ENCODE data around the gene KCNIP4. TPM values are rescaled to one million over a fixed set of nuclear protein-coding genes. Genes with fewer than 3 reads are reported as not detected.

Gene KCNIP4
- total and polyA plus RNA-seq, 2 donors (not counting 1 experiment from before 2014, with no cell fraction given) = not detected

DNA sequence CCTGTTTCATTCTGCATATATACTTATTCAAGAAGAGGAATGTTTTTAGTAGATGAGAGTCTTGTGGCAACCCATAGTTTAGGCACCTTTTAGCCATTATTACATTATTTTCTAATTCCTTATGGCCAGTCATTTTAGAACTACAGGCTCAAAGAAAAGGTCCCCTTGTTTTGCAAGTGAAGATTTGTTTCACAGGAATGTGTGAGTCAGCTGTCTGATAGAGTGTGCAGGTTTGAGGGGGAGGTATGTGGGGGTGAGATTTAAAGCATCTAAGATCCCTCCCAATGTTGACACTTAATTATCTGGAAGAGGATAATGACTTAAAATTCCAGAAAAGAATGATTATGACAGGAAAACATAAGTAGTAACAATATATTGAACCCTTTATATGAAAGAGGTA lies 495.6 kb downstream of the KCNIP4 start:
- Histone ChIP-seq H2AFZ (ENCODE audit: insufficient read depth, low read depth, low read length, poor library complexity, severe bottlenecking) (no peak overlapping the region), H3K27me3 (replicated peaks in 1 of 4; ENCODE audit: control extremely low read depth in 1 of 4, control insufficient read depth in 3 of 4, insufficient read depth in 4 of 4, low read length in 3 of 4) (no peaks in the 10 kb centered on the region), H3K79me2 (ENCODE audit: control insufficient read depth, insufficient read depth, low read length) (no peaks in the 10 kb centered on the region), H3K9me3 (ENCODE audit: control extremely low read depth in 1 of 3, control insufficient read depth in 2 of 3, insufficient read depth in 1 of 3, low read length in 2 of 3) (no peaks in the 10 kb centered on the region), H3K4me3 (ENCODE audit: control extremely low read depth in 1 of 5, extremely low read depth in 1 of 5, insufficient read depth in 1 of 5, low read depth in 2 of 5, low read length in 4 of 5) (no peak overlapping the region), H4K20me1 (ENCODE audit: control insufficient read depth, insufficient read depth, low read length, poor library complexity, severe bottlenecking) (no peaks in the 10 kb centered on the region), H3K27ac (ENCODE audit: low read length in 2 of 2) (no peak overlapping the region), H3K4me1 (ENCODE audit: control insufficient read depth in 2 of 2, insufficient read depth in 2 of 2, low read length in 2 of 2) (no peaks in the 10 kb centered on the region), H3K4me2 (replicated peaks; ENCODE audit: low read depth, low read length, poor library complexity, severe bottlenecking) (no peak overlapping the region), H3K36me3 (replicated peaks in 1 of 2; ENCODE audit: control extremely low read depth in 1 of 2, control insufficient read depth in 1 of 2, extremely low read depth in 1 of 2, insufficient read depth in 2 of 2, low read length in 1 of 2) (no peaks in the 10 kb centered on the region), H3K9ac (ENCODE audit: low read length) (no peak overlapping the region)
- Mint-ChIP-seq H3K4me3 (no peak overlapping the region), H3K9me3 (ENCODE audit: insufficient read depth) (no peaks in the 10 kb centered on the region), H3K27ac (no peak overlapping the region), H3K4me1 (no peaks in the 10 kb centered on the region), H3K27me3 (no peaks in the 10 kb centered on the region)
- intact Hi-C loops (cut with micrococcal nuclease) = no loop called here
- ATAC-seq (ENCODE audit: low read depth) (no peak), DNase-seq (no peak)
- ChIA-PET POLR2A (no interaction called here), CTCF (no interaction called here)
- TF ChIP-seq, protein P1, sequence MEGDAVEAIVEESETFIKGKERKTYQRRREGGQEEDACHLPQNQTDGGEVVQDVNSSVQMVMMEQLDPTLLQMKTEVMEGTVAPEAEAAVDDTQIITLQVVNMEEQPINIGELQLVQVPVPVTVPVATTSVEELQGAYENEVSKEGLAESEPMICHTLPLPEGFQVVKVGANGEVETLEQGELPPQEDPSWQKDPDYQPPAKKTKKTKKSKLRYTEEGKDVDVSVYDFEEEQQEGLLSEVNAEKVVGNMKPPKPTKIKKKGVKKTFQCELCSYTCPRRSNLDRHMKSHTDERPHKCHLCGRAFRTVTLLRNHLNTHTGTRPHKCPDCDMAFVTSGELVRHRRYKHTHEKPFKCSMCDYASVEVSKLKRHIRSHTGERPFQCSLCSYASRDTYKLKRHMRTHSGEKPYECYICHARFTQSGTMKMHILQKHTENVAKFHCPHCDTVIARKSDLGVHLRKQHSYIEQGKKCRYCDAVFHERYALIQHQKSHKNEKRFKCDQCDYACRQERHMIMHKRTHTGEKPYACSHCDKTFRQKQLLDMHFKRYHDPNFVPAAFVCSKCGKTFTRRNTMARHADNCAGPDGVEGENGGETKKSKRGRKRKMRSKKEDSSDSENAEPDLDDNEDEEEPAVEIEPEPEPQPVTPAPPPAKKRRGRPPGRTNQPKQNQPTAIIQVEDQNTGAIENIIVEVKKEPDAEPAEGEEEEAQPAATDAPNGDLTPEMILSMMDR (IDR thresholded peaks at IDR 0.05) = no peak
- no peak for TF ChIP-seq EZH2 (IDR thresholded peaks at IDR 0.05; ENCODE audit: borderline replicate concordance, insufficient read depth, low read depth, low read length, poor library complexity, severe bottlenecking)

DNA sequence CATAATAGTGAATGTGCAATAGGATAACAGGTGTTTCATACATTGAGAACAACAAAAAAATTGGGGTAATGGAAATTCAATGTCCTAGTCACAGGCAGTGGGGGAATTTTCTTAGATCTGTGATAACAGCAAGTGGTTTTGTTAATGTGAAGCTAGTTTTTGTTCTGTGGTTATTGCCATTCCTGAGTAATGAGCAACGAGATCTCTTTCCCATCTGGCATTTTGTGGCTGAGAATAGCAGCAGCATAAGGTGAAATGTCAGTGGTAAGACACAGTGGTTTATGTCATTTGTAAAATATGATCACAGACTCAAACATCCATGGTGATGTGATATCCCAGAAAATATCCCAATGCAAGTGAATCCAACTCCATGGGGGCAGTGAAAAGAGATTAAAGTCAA lies 497.5 kb downstream of the KCNIP4 start:
- no peaks in the 10 kb centered on the region for H3K4me1 Mint-ChIP-seq
- no peak for DNase-seq
- no peaks in the 10 kb centered on the region for H3K27me3 ChIP-seq (replicated peaks in 1 of 4; ENCODE audit: control extremely low read depth in 1 of 4, control insufficient read depth in 3 of 4, insufficient read depth in 4 of 4, low read length in 3 of 4)

More for the DNA sequence above, 497.5 kb downstream of the KCNIP4 start:
- Histone ChIP-seq H3K4me2 (replicated peaks; ENCODE audit: low read depth, low read length, poor library complexity, severe bottlenecking) (no peak overlapping the region), H3K4me1 (ENCODE audit: control insufficient read depth in 2 of 2, insufficient read depth in 2 of 2, low read length in 2 of 2) (no peaks in the 10 kb centered on the region), H3K27ac (ENCODE audit: low read length in 2 of 2) (no peak overlapping the region), H4K20me1 (ENCODE audit: control insufficient read depth, insufficient read depth, low read length, poor library complexity, severe bottlenecking) (no peaks in the 10 kb centered on the region), H3K9ac (ENCODE audit: low read length) (no peak overlapping the region), H2AFZ (ENCODE audit: insufficient read depth, low read depth, low read length, poor library complexity, severe bottlenecking) (no peak overlapping the region), H3K79me2 (ENCODE audit: control insufficient read depth, insufficient read depth, low read length) (no peaks in the 10 kb centered on the region), H3K36me3 (replicated peaks in 1 of 2; ENCODE audit: control extremely low read depth in 1 of 2, control insufficient read depth in 1 of 2, extremely low read depth in 1 of 2, insufficient read depth in 2 of 2, low read length in 1 of 2) (no peaks in the 10 kb centered on the region), H3K9me3 (ENCODE audit: control extremely low read depth in 1 of 3, control insufficient read depth in 2 of 3, insufficient read depth in 1 of 3, low read length in 2 of 3) (no peaks in the 10 kb centered on the region), H3K4me3 (ENCODE audit: control extremely low read depth in 1 of 5, extremely low read depth in 1 of 5, insufficient read depth in 1 of 5, low read depth in 2 of 5, low read length in 4 of 5) (no peak overlapping the region)
- no peaks in the 10 kb centered on the region for H3K9me3 Mint-ChIP-seq (ENCODE audit: insufficient read depth)
- TF ChIP-seq EZH2 (IDR thresholded peaks at IDR 0.05; ENCODE audit: borderline replicate concordance, insufficient read depth, low read depth, low read length, poor library complexity, severe bottlenecking) = no peak
- TF ChIP-seq, protein P1 (IDR thresholded peaks at IDR 0.05) = no peak
- ChIA-PET POLR2A (no interaction called here), CTCF (no interaction called here)
- ATAC-seq (ENCODE audit: low read depth) = no peak
- 20% methylated on average over 1 of the region's 1 CpG for WGBS (ENCODE audit: insufficient coverage)
- no peaks in the 10 kb centered on the region for H3K27me3 Mint-ChIP-seq
- no peak overlapping the region for H3K4me3 Mint-ChIP-seq
- intact Hi-C loops (cut with micrococcal nuclease) = no loop called here
- H3K27ac Mint-ChIP-seq = no peak overlapping the region
